HEK293T (cell line): ENCODE results near the gene ST3GAL6.

Experiments
- CTCF ChIA-PET: fragments of 350-600 bp; formaldehyde crosslinking; extraction: SDS; loops from one replicate; lab custom pipeline; 2021; ENCODE audit warnings: antibody characterized with exemption, inconsistent platforms; lab: Yijun Ruan, JAX
- POLR2A ChIA-PET: fragments of 350-600 bp; formaldehyde crosslinking; extraction: SDS; loops from one replicate; lab custom pipeline; 2020; ENCODE audit warnings: antibody characterized with exemption, inconsistent platforms; lab: Yijun Ruan, JAX
- DNase-seq: peaks from one replicate; pipeline ENCODE4 v3.0.0; 2012; ENCODE audit warnings: mixed read lengths; ENCODE audit errors: extremely low spot score
- ARNT ChIP-seq: fragments of 450-650 bp; IDR thresholded peaks from 2 replicates; pipeline ENCODE4 v1.6.1; 2017; ENCODE audit warnings: mild to moderate bottlenecking
- BHLHE40 ChIP-seq: fragments of 450-650 bp; IDR thresholded peaks from 2 replicates; pipeline ENCODE4 v1.6.1; 2016; ENCODE audit warnings: mild to moderate bottlenecking, moderate library complexity, borderline replicate concordance
- CTBP1 ChIP-seq: fragments of 450-650 bp; IDR thresholded peaks from 2 replicates; pipeline ENCODE4 v1.6.1; 2016; ENCODE audit warnings: borderline replicate concordance
- ELF4 ChIP-seq: fragments of 450-650 bp; IDR thresholded peaks from 2 replicates; pipeline ENCODE4 v1.6.1; 2017; ENCODE audit warnings: antibody characterized with exemption
- FOXA1 ChIP-seq: fragments of 450-650 bp; IDR thresholded peaks from 2 replicates; pipeline ENCODE4 v1.6.1; 2016; ENCODE audit warnings: mild to moderate bottlenecking
- FOXK2 ChIP-seq: fragments of 450-650 bp; IDR thresholded peaks from 2 replicates; pipeline ENCODE4 v1.6.1; 2016; ENCODE audit warnings: mild to moderate bottlenecking
- FOXM1 ChIP-seq: fragments of 450-650 bp; IDR thresholded peaks from 2 replicates; pipeline ENCODE4 v1.6.1; 2017; ENCODE audit warnings: mild to moderate bottlenecking, borderline replicate concordance
- HDGF ChIP-seq: fragments of 450-650 bp; IDR thresholded peaks from 2 replicates; pipeline ENCODE4 v1.6.1; 2017; ENCODE audit warnings: antibody characterized with exemption, borderline replicate concordance
- L3MBTL2 ChIP-seq: fragments of 450-650 bp; conservative IDR thresholded peaks from 2 replicates; pipeline ENCODE4 v1.6.1; 2016; ENCODE audit warnings: mild to moderate bottlenecking
- LEF1 ChIP-seq: fragments of 450-650 bp; IDR thresholded peaks from 2 replicates; pipeline ENCODE4 v1.6.1; 2017; ENCODE audit warnings: mild to moderate bottlenecking, borderline replicate concordance
- NFRKB ChIP-seq: fragments of 450-650 bp; IDR thresholded peaks from 2 replicates; pipeline ENCODE4 v1.6.1; 2016; ENCODE audit warnings: mild to moderate bottlenecking, moderate library complexity
- PKNOX1 ChIP-seq: fragments of 450-650 bp; IDR thresholded peaks from 2 replicates; pipeline ENCODE4 v1.6.1; 2016
- SP1 ChIP-seq: fragments of 450-650 bp; IDR thresholded peaks from 2 replicates; pipeline ENCODE4 v1.6.1; 2017
- SUZ12 ChIP-seq: fragments of 450-650 bp; IDR thresholded peaks from 2 replicates; pipeline ENCODE4 v1.6.1; 2016; ENCODE audit warnings: mild to moderate bottlenecking
- TARDBP ChIP-seq: fragments of 450-650 bp; IDR thresholded peaks from 2 replicates; pipeline ENCODE4 v1.6.1; 2016
- ZNF384 ChIP-seq: fragments of 450-650 bp; IDR thresholded peaks from 2 replicates; pipeline ENCODE4 v1.6.1; 2016

Gene ST3GAL6

GRCh38 chr3:98777801-98778220 lies 14.7 kb downstream of the ST3GAL6 start:
- ChIA-PET POLR2A (no interaction called here), CTCF (no interaction called here)
- TF ChIP-seq NFRKB (no peak), FOXK2 (no peak), SUZ12 (no peak), L3MBTL2 (no peak), PKNOX1 (no peak), ARNT (no peak), ELF4 (no peak)

GRCh38 chr3:98778383-98778782 lies 15.2 kb downstream of the ST3GAL6 start:
- ChIA-PET POLR2A (no interaction called here), CTCF (no interaction called here)
- no peak for TF ChIP-seq ZNF384
- TF ChIP-seq LEF1 = no peak
- no peak for TF ChIP-seq PKNOX1
- TF ChIP-seq NFRKB = no peak
- no peak for TF ChIP-seq L3MBTL2
- TF ChIP-seq BHLHE40 = no peak
- TF ChIP-seq CTBP1 = no peak
- TF ChIP-seq FOXA1 = no peak
- no peak for TF ChIP-seq FOXM1
- TF ChIP-seq ARNT = no peak
- no peak for TF ChIP-seq SUZ12
- TF ChIP-seq HDGF = no peak
- TF ChIP-seq ELF4 = no peak
- TF ChIP-seq FOXK2 = no peak
- no peak for TF ChIP-seq TARDBP
- TF ChIP-seq SP1 = no peak
- no peak for DNase-seq

More at GRCh38 chr3:98777801-98778220, 14.7 kb downstream of the ST3GAL6 start:
- DNase-seq = no peak

GRCh38 chr3:98778852-98779413 lies 15.8 kb downstream of the ST3GAL6 start:
- ChIA-PET CTCF (no interaction called here), POLR2A (interaction anchor here (1.3 kb wide), 1 partner anchor 15 kb away, joined by 4 read pairs; no protein-coding TSS in a partner anchor)
- DNase-seq = no peak
- no peak for TF ChIP-seq FOXM1
- TF ChIP-seq TARDBP = no peak
- TF ChIP-seq NFRKB = no peak
- no peak for TF ChIP-seq HDGF
- TF ChIP-seq L3MBTL2 = no peak
- TF ChIP-seq PKNOX1 = no peak
- no peak for TF ChIP-seq BHLHE40
- TF ChIP-seq SP1 = no peak
- no peak for TF ChIP-seq ARNT

- no peak for DNase-seq
- TF ChIP-seq HDGF (no peak), NFRKB (no peak), FOXA1 (no peak), L3MBTL2 (no peak), SUZ12 (no peak), ZNF384 (no peak), FOXM1 (no peak), ARNT (no peak)
- ChIA-PET POLR2A (interaction anchor here (1.3 kb wide), 1 partner anchor 15 kb away, joined by 4 read pairs; no protein-coding TSS in a partner anchor), CTCF (no interaction called here)
These were observed 16.6 kb downstream of the ST3GAL6 start for GRCh38 chr3:98779541-98780335.

GRCh38 chr3:98780343-98780742 lies 17.2 kb downstream of the ST3GAL6 start:
- CTCF ChIA-PET = no interaction called here
- POLR2A ChIA-PET = no interaction called here
- no peak for TF ChIP-seq FOXA1
- no peak for TF ChIP-seq SUZ12
- no peak for TF ChIP-seq L3MBTL2
- no peak for TF ChIP-seq LEF1
- DNase-seq = no peak

GRCh38 chr3:98782824-98783500 lies 19.8 kb downstream of the ST3GAL6 start:
- ChIA-PET CTCF (no interaction called here), POLR2A (no interaction called here)
- no peak for TF ChIP-seq FOXK2
- TF ChIP-seq SUZ12 = no peak
- no peak for TF ChIP-seq SP1
- TF ChIP-seq BHLHE40 = no peak
- no peak for TF ChIP-seq ZNF384
- no peak for TF ChIP-seq NFRKB
- no peak for TF ChIP-seq HDGF
- TF ChIP-seq FOXM1 = no peak
- no peak for TF ChIP-seq LEF1
- TF ChIP-seq L3MBTL2 = no peak
- TF ChIP-seq CTBP1 = no peak
- TF ChIP-seq TARDBP = no peak
- no peak for TF ChIP-seq ARNT
- TF ChIP-seq PKNOX1 = no peak
- TF ChIP-seq ELF4 = no peak
- TF ChIP-seq FOXA1 = no peak
- DNase-seq = no peak
